ENCODE data around the gene MRPS6. TPM values are rescaled to one million over a fixed set of nuclear protein-coding genes. Genes with fewer than 3 reads are reported as not detected.

MRPS6 gene
- total RNA-seq, 6 donors from 2014 or later: 25.0 to 54.6 (median 41.6) TPM

- Histone ChIP-seq H3K9me3 (no peaks in the 10 kb centered on the region), H3K27me3 (no peaks in the 10 kb centered on the region), H3K36me3 (no peaks in the 10 kb centered on the region), H3K27ac (no peak overlapping the region), H3K4me3 (no peak overlapping the region), H3K4me1 (peaks cover 0 to 9% (median 4%) of the 10 kb centered on the region in 4 donors)
- no peak for DNase-seq
- TF ChIP-seq CTCF (IDR thresholded peaks at IDR 0.05) (no peak), POLR2AphosphoS5 (IDR thresholded peaks at IDR 0.05) (no peak), POLR2A (IDR thresholded peaks at IDR 0.05) (no peak), EP300 (IDR thresholded peaks at IDR 0.05) (no peak)
- ATAC-seq (ENCODE audit: low FRiP score in 2 of 2): no peak
- 95 to 97% methylated on average over 8 of the region's 8 CpGs for WGBS, 2 donors
These were observed 37.3 kb downstream of the MRPS6 start for GRCh38 chr21:34110594-34111202.

- TF ChIP-seq POLR2A (IDR thresholded peaks at IDR 0.05) (no peak), EP300 (IDR thresholded peaks at IDR 0.05) (no peak), POLR2AphosphoS5 (IDR thresholded peaks at IDR 0.05) (no peak), CTCF (IDR thresholded peaks at IDR 0.05) (no peak)
- H3K4me3 ChIP-seq: no peak overlapping the region
- no peak overlapping the region for H3K27ac ChIP-seq
- DNase-seq (no peak), ATAC-seq (ENCODE audit: low FRiP score in 2 of 2) (no peak)
- WGBS, 2 donors: 92 to 95% methylated on average over 6 of the region's 6 CpGs
- no peaks in the 10 kb centered on the region for H3K36me3 ChIP-seq
- peaks cover 0 to 9% (median 4%) of the 10 kb centered on the region in 4 donors for H3K4me1 ChIP-seq
- no peaks in the 10 kb centered on the region for H3K27me3 ChIP-seq
- no peaks in the 10 kb centered on the region for H3K9me3 ChIP-seq
These were observed 39.1 kb downstream of the MRPS6 start for GRCh38 chr21:34112316-34113033.

- Histone ChIP-seq H3K4me3 (no peak overlapping the region), H3K36me3 (no peaks in the 10 kb centered on the region), H3K27ac (no peak overlapping the region), H3K9me3 (no peaks in the 10 kb centered on the region), H3K4me1 (peaks cover 0 to 9% (median 4%) of the 10 kb centered on the region in 4 donors), H3K27me3 (no peaks in the 10 kb centered on the region)
- WGBS, 2 donors: 53 to 54% methylated on average over 2 of the region's 2 CpGs
- no peak for TF ChIP-seq EP300 (IDR thresholded peaks at IDR 0.05)
- no peak for TF ChIP-seq POLR2A (IDR thresholded peaks at IDR 0.05)
- no peak for TF ChIP-seq CTCF (IDR thresholded peaks at IDR 0.05)
- no peak for TF ChIP-seq POLR2AphosphoS5 (IDR thresholded peaks at IDR 0.05)
- no peak for ATAC-seq (ENCODE audit: low FRiP score in 2 of 2)
- no peak for DNase-seq
These were observed 40.5 kb downstream of the MRPS6 start for GRCh38 chr21:34113842-34114241.

- TF ChIP-seq CTCF (IDR thresholded peaks at IDR 0.05): no peak
- no peak for TF ChIP-seq EP300 (IDR thresholded peaks at IDR 0.05)
- TF ChIP-seq POLR2AphosphoS5 (IDR thresholded peaks at IDR 0.05): no peak
- TF ChIP-seq POLR2A (IDR thresholded peaks at IDR 0.05): no peak
- Histone ChIP-seq H3K27ac (no peak overlapping the region), H3K4me1 (peaks cover 0 to 9% (median 4%) of the 10 kb centered on the region in 4 donors), H3K4me3 (no peak overlapping the region), H3K9me3 (no peaks in the 10 kb centered on the region), H3K27me3 (no peaks in the 10 kb centered on the region), H3K36me3 (no peaks in the 10 kb centered on the region)
- ATAC-seq (ENCODE audit: low FRiP score in 2 of 2): no peak
- no peak for DNase-seq
- 88 to 91% methylated on average over 1 of the region's 1 CpG for WGBS, 2 donors
These were observed 41.8 kb downstream of the MRPS6 start for GRCh38 chr21:34115160-34115559.
